Cardiac muscle cell (in vitro differentiated cells and primary cell): ENCODE measurements around the gene CDH11. TPM values are rescaled to one million over a fixed set of nuclear protein-coding genes. Genes with fewer than 3 reads are reported as not detected.

ENCODE experiments used
- DNase-seq, 2 donors: peaks; one replicate each; pipeline versions ENCODE4 v3.0.0 to v3.0.0-alpha.2; 2010 to 2017; ENCODE audit warnings: low read depth in 1 of 2, low spot score in 1 of 2
- H3K27ac ChIP-seq: fragments of 200-600 bp; sonication (generic); 2 replicates; pipeline ENCODE4 v1.5.1; 2016
- H3K27me3 ChIP-seq: fragments of 200-600 bp; sonication (generic); 2 replicates; pipeline ENCODE4 v1.6.0; 2016; ENCODE audit warnings: control low read depth
- H3K36me3 ChIP-seq: fragments of 200-600 bp; sonication (generic); 2 replicates; pipeline ENCODE4 v1.5.1; 2016; ENCODE audit warnings: control low read depth
- H3K4me1 ChIP-seq: fragments of 200-600 bp; sonication (generic); 2 replicates; pipeline ENCODE4 v1.8.1; 2017; ENCODE audit warnings: low read depth, mild to moderate bottlenecking, mixed run types
- H3K4me3 ChIP-seq: fragments of 200-600 bp; sonication (generic); 2 replicates; pipeline ENCODE4 v1.5.1; 2016; ENCODE audit warnings: mild to moderate bottlenecking
- H3K9me3 ChIP-seq: fragments of 200-600 bp; sonication (generic); 2 replicates; pipeline ENCODE4 v1.5.1; 2017; ENCODE audit warnings: low read depth, mild to moderate bottlenecking, control low read depth
- CTCF ChIP-seq: IDR thresholded peaks from 2 replicates; pipeline ENCODE4 v1.5.1; 2012; ENCODE audit warnings: low read depth, mild to moderate bottlenecking, low read length
- polyA plus RNA-seq: library from polyadenylated mRNA; unstranded; fragments of >200 nt; fragmentation: Nextera tagmentation; extraction: Ambion mirVana; gene quantifications from 2 replicates; pipeline ENCODE4 v1.2.1, GENCODE V29; 2016
- total RNA-seq: library from RNA; depleted of rRNA; stranded (reverse); fragments of >200 nt; gene quantifications from 2 replicates; pipeline ENCODE4 v1.2.3, GENCODE V29; 2016

The CDH11 gene
- total and polyA plus RNA-seq, 2 experiments from 2014 or later = 29.4 to 99.3 TPM

GRCh38 chr16:64900019-64900418 is 221.8 kb downstream of the CDH11 start:
- no peak overlapping the region for H3K27ac ChIP-seq
- no peaks in the 10 kb centered on the region for H3K36me3 ChIP-seq
- no peak overlapping the region for H3K4me3 ChIP-seq
- TF ChIP-seq CTCF = no peak
- no peaks in the 10 kb centered on the region for H3K4me1 ChIP-seq
- no peaks in the 10 kb centered on the region for H3K9me3 ChIP-seq
- no peaks in the 10 kb centered on the region for H3K27me3 ChIP-seq
- no peak for DNase-seq

- Histone ChIP-seq H3K27me3 (peaks cover 5% of the 10 kb centered on the region), H3K36me3 (no peaks in the 10 kb centered on the region), H3K4me3 (no peak overlapping the region), H3K27ac (no peak overlapping the region), H3K9me3 (no peaks in the 10 kb centered on the region), H3K4me1 (no peaks in the 10 kb centered on the region)
- TF ChIP-seq CTCF = no peak
- no peak for DNase-seq
These were observed 223.7 kb downstream of the CDH11 start for GRCh38 chr16:64898159-64898558.
